ENCODE data around the gene PAGR1.
"Not testable (repeated sequence)": the region's sequence is repeated elsewhere in the genome, so short reads cannot be mapped to it uniquely, and the experiment has no call there.

Gene PAGR1

GRCh38 chr16:29784157-29784556 is 31.8 kb upstream of the PAGR1 start:
- Histone ChIP-seq H3K27ac (ENCODE audit: low read depth, low read length) (no peak overlapping the region), H3K36me3 (ENCODE audit: control insufficient read depth, insufficient read depth, low read length) (no peaks in the 10 kb centered on the region), H3K4me1 (ENCODE audit: control insufficient read depth, insufficient read depth, low read length) (no peaks in the 10 kb centered on the region), H3K27me3 (ENCODE audit: control insufficient read depth, insufficient read depth, low read length) (no peaks in the 10 kb centered on the region), H3K4me3 (ENCODE audit: low read length) (no peak overlapping the region), H3K9ac (ENCODE audit: low read length) (no peak overlapping the region)

DNA sequence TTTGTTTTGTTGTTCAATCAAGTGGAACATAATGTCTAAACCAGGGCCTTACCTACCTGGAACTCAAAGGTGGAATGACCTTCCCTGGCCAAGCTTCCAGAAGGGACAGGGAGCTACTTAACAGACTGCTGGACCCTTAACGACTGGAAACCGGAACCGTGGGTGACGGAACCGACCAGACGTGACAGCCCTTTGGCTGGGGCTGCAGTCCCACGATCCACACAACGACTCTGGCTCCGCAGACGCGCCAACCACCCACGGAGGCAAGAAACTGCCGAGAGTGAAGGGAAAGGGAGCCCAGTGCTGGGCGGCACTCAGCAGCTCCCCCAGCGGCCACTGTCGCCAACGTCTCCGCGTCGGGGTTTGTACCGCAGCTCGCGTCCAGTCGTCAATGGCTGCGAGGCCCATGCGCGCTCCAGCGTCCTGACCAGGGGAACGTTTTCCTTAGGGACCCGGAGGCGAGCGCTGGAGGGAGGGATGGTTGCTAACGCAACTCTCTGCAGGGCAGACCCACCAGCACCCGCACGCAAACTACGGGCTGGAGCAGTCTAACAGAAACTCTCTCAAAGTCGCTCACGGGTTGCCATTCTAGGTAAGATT is 31.0 kb upstream of the PAGR1 start:
- Histone ChIP-seq H3K9ac (ENCODE audit: low read length) (no peak overlapping the region), H3K27ac (ENCODE audit: low read depth, low read length) (no peak overlapping the region), H3K36me3 (ENCODE audit: control insufficient read depth, insufficient read depth, low read length) (no peaks in the 10 kb centered on the region), H3K4me1 (ENCODE audit: control insufficient read depth, insufficient read depth, low read length) (no peaks in the 10 kb centered on the region), H3K4me3 (ENCODE audit: low read length) (peak overlapping the region; percentile 65), H3K27me3 (ENCODE audit: control insufficient read depth, insufficient read depth, low read length) (no peaks in the 10 kb centered on the region)

DNA sequence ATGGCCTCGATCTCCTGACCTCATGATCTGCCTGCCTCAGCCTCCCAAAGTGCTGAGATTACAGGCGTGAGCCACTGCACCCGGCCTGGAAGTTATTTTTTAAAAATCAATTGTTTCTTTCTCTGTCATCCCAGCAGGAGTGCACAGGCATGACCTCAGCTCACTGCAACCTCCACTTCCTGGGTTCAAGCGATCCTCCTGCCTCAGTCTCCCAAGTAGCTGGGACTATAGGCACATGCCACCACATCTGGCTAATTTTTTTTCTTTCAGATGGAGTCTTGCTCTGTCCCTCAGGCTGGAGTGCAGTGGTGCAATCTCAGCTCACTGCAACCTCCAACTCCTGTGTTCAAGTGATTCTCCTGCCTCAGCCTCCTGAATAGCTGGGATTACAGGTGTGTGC is 28.8 kb upstream of the PAGR1 start:
- not testable (repeated sequence) for H3K4me1 ChIP-seq (ENCODE audit: control insufficient read depth, insufficient read depth, low read length)

DNA sequence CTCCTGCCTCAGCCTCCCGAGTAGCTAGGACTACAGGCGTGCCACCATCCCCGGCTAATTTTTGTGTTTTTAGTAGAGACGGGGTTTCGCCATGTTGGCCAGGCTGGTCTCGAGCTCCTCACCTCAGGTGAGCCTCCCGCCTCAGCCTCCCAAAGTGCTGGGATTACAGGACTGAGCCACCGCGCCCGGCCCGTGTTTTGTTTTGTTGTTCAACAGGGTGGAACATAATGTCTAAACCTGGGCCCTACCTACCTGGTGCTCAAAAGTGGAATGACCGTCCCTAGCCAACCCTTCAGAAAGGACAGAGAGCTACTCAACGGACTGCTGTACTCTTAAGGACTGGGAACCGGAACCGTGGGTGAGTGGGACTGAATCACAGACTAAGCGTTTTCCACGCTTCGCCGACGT is 26.2 kb upstream of the PAGR1 start:
- H3K4me1 ChIP-seq (ENCODE audit: control insufficient read depth, insufficient read depth, low read length), result peaks cover 8% of the 10 kb centered on the region
- H3K4me3 ChIP-seq (ENCODE audit: low read length), result peak overlapping the region; percentile 86
- H3K9ac ChIP-seq (ENCODE audit: low read length), result peak overlapping the region; percentile 91
- peak overlapping the region; percentile 91 for H3K27ac ChIP-seq (ENCODE audit: low read depth, low read length)
- no peaks in the 10 kb centered on the region for H3K36me3 ChIP-seq (ENCODE audit: control insufficient read depth, insufficient read depth, low read length)
- no peaks in the 10 kb centered on the region for H3K27me3 ChIP-seq (ENCODE audit: control insufficient read depth, insufficient read depth, low read length)

More for the DNA sequence above, 28.8 kb upstream of the PAGR1 start:
- H3K27ac ChIP-seq (ENCODE audit: low read depth, low read length); H3K9ac ChIP-seq (ENCODE audit: low read length); H3K4me3 ChIP-seq (ENCODE audit: low read length); H3K36me3 ChIP-seq (ENCODE audit: control insufficient read depth, insufficient read depth, low read length); H3K27me3 ChIP-seq (ENCODE audit: control insufficient read depth, insufficient read depth, low read length): not testable (repeated sequence)

GRCh38 chr16:29790183-29790948 is 25.6 kb upstream of the PAGR1 start, which contains the start of gene KIF22:
KIF22 (plus strand) TSS chr16:29790751; CDS start chr16:29790760, 9 bp downstream.
- Histone ChIP-seq H3K27ac (ENCODE audit: low read depth, low read length) (peak within 1 kb of the TSS; percentile 91), H3K36me3 (ENCODE audit: control insufficient read depth, insufficient read depth, low read length) (no peaks in the 10 kb centered on the region), H3K27me3 (ENCODE audit: control insufficient read depth, insufficient read depth, low read length) (no peaks in the 10 kb centered on the region), H3K4me1 (ENCODE audit: control insufficient read depth, insufficient read depth, low read length) (peaks cover 8% of the 10 kb centered on the region), H3K9ac (ENCODE audit: low read length) (peak within 1 kb of the TSS; percentile 91), H3K4me3 (ENCODE audit: low read length) (peak within 1 kb of the TSS; percentile 91)

- Histone ChIP-seq H3K27ac (ENCODE audit: low read depth, low read length) (peak overlapping the region; percentile 56), H3K36me3 (ENCODE audit: control insufficient read depth, insufficient read depth, low read length) (no peaks in the 10 kb centered on the region), H3K4me1 (ENCODE audit: control insufficient read depth, insufficient read depth, low read length) (peaks cover 8% of the 10 kb centered on the region)
Measured at GRCh38 chr16:29790949-29791844, 24.8 kb upstream of the PAGR1 start.

DNA sequence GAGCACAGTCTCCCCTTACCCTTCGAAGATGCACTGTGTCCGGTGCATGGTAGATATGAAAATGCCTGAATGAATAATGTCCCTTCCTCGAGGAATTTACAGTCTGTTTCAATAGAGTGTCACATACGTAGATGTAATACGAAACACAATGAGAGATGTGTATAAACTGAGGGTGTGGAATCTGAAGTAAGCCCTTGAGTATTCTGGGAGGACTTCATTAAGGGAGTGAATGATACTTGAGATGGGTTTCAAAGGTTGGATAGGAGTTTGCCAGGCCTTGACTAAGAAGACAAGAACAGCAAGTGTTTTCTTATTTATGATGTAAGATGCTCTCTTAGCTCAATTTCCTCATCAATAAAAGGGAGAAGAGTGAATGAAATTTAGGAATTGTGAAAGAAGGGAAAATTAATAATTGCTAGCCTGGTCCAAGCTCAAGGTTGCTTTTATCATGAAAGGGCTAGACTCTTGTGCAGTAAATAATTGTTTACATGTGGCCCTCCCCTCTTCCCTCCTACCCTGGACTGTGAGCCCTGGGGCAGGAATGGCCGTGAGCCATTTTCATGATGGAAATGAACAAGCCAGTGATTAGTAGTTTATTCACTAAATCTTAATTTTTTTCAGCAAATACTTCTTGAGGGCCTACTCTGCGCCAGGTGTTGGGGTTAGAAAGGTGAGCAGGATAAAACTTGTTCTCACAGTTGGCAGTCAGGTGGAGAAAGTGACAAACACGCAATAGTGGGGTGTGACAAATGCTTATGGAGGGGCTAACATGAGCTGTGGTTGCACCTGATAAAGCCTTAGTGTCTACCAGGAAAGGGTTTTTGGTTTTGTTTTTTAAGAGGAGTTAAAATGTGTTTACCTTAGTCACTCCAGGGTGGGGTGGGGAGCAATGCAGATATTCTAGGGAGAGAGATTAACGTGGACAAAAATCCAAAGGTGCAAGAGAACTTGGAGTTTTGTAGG is 23.8 kb upstream of the PAGR1 start:
- peaks cover 5% of the 10 kb centered on the region for H3K36me3 ChIP-seq (ENCODE audit: control insufficient read depth, insufficient read depth, low read length)
- no peaks in the 10 kb centered on the region for H3K27me3 ChIP-seq (ENCODE audit: control insufficient read depth, insufficient read depth, low read length)
- peaks cover 8% of the 10 kb centered on the region for H3K4me1 ChIP-seq (ENCODE audit: control insufficient read depth, insufficient read depth, low read length)
- H3K27ac ChIP-seq (ENCODE audit: low read depth, low read length), result no peak overlapping the region
- peak overlapping the region; percentile 91 for H3K4me3 ChIP-seq (ENCODE audit: low read length)
- no peak overlapping the region for H3K9ac ChIP-seq (ENCODE audit: low read length)

More at GRCh38 chr16:29790949-29791844, 24.8 kb upstream of the PAGR1 start:
- Histone ChIP-seq H3K27me3 (ENCODE audit: control insufficient read depth, insufficient read depth, low read length) (no peaks in the 10 kb centered on the region), H3K4me3 (ENCODE audit: low read length) (peak overlapping the region; percentile 91), H3K9ac (ENCODE audit: low read length) (peak overlapping the region; percentile 45)

- H3K27me3 ChIP-seq (ENCODE audit: control insufficient read depth, insufficient read depth, low read length); H3K27ac ChIP-seq (ENCODE audit: low read depth, low read length); H3K4me1 ChIP-seq (ENCODE audit: control insufficient read depth, insufficient read depth, low read length); H3K36me3 ChIP-seq (ENCODE audit: control insufficient read depth, insufficient read depth, low read length); H3K9ac ChIP-seq (ENCODE audit: low read length); H3K4me3 ChIP-seq (ENCODE audit: low read length): not testable (repeated sequence)
Measured at GRCh38 chr16:29793153-29793552, 22.8 kb upstream of the PAGR1 start.

GRCh38 chr16:29794231-29794710 is 21.7 kb upstream of the PAGR1 start:
- Histone ChIP-seq H3K4me1 (ENCODE audit: control insufficient read depth, insufficient read depth, low read length) (peaks cover 8% of the 10 kb centered on the region), H3K27me3 (ENCODE audit: control insufficient read depth, insufficient read depth, low read length) (no peaks in the 10 kb centered on the region), H3K27ac (ENCODE audit: low read depth, low read length) (no peak overlapping the region), H3K36me3 (ENCODE audit: control insufficient read depth, insufficient read depth, low read length) (peaks cover 12% of the 10 kb centered on the region), H3K4me3 (ENCODE audit: low read length) (no peak overlapping the region), H3K9ac (ENCODE audit: low read length) (no peak overlapping the region)

DNA sequence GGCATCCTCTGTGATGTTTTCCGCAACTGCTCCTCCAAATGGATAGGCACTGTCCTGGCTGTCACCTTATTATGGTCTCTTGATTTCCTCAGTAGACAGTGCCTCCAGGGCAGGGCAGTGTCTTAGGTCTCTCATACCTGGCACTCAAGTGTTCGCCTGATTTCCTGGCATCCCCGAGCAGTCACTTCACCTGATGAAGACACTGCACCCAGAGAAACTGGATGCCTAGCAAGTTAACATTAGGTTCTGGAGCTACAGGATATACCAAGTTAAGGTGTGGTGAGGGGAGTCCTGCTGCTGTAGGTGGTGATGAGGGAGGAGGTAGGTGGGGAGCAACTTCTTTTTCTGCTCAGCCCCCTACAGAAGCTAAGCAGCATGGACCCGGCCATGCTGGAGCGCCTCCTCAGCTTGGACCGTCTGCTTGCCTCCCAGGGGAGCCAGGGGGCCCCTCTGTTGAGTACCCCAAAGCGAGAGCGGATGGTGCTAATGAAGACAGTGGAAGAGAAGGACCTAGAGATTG is 13.5 kb upstream of the PAGR1 start:
- Histone ChIP-seq H3K27ac (ENCODE audit: low read depth, low read length) (no peak overlapping the region), H3K4me3 (ENCODE audit: low read length) (no peak overlapping the region), H3K27me3 (ENCODE audit: control insufficient read depth, insufficient read depth, low read length) (no peaks in the 10 kb centered on the region), H3K4me1 (ENCODE audit: control insufficient read depth, insufficient read depth, low read length) (peaks cover 7% of the 10 kb centered on the region), H3K9ac (ENCODE audit: low read length) (no peak overlapping the region), H3K36me3 (ENCODE audit: control insufficient read depth, insufficient read depth, low read length) (peaks cover 10% of the 10 kb centered on the region)

DNA sequence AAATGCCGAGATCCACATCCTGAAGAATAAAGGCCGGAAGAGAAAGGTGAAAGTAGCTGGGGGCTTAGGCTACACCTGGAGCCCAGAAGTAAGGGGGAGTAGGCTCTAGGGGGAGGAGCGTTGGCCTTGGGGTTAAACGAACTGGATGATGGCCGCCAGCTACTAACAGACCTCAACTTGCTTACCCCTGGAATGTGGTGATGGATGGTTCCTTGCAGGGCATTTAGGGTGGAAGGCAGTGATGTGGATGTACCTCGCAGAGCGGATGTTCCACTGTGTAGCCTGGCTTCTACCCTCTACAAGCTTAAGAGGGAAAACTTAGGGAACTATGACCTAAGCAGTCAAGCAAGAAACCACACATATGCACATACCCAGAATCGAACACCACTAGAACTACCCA is 11.9 kb upstream of the PAGR1 start:
- Histone ChIP-seq H3K36me3 (ENCODE audit: control insufficient read depth, insufficient read depth, low read length) (peaks cover 11% of the 10 kb centered on the region), H3K9ac (ENCODE audit: low read length) (no peak overlapping the region), H3K4me3 (ENCODE audit: low read length) (no peak overlapping the region), H3K27ac (ENCODE audit: low read depth, low read length) (peak overlapping the region; percentile 93), H3K4me1 (ENCODE audit: control insufficient read depth, insufficient read depth, low read length) (peaks cover 16% of the 10 kb centered on the region), H3K27me3 (ENCODE audit: control insufficient read depth, insufficient read depth, low read length) (no peaks in the 10 kb centered on the region)
